Right forelimb (tissue), 1 donor: ENCODE measurements around the gene KIF17.

ENCODE experiments used
- DNase-seq: peaks from one replicate; pipeline ENCODE4 v3.0.0-alpha.2; 2018

Gene KIF17

DNA sequence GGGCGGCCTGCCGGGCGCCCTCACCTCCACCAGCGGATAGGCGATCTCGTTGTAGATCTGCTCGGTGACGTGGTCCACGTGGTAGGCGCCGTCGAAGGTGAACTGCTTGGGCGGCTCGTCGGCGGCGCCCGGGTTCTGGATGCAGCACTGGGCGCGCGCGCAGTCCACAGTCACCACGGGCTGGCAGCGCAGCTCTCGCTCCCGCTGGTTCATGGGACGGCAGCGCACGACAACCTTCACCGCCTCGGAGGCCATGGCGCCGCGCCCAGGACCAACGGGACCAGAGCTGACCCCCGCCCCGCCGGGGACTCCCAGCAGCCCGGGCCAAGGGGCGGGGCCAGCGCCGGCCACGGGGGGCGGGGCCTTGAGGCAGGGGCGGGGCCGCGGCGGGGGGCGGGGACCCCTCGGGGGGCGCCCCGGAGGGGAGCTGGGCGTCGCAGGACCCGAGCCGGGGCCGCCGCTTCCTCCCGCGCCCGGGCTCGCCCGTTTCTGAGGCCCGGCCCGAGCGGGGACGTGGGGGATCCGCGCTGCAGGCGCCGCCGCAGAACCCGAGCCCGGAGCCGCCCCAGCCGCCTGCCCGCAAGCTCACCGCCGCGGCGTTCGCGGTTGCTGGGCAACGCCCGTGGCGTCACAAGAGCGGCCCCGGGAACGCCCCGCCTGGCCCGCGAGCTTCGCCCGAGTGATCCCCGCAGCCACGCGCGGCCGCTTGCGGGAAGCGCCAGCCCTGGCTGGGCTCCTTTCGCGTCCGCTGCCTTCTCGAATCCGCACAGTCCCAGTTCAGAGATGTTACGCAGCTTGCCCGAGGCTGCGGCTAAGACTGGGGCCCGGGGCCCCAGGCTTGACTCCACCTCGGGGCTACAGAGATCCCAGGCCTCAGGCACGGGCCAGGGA lies at the start of gene KIF17:
Gene KIF17, minus strand, starts transcription at position 556 of the 891 bp plus-strand sequence. Its CDS starts 301 bp downstream, at position 255.
- peak; percentile 79 for DNase-seq

- DNase-seq, result no peak
Measured at GRCh38 chr1:20767271-20767670, 49.5 kb upstream of the KIF17 start.

DNA sequence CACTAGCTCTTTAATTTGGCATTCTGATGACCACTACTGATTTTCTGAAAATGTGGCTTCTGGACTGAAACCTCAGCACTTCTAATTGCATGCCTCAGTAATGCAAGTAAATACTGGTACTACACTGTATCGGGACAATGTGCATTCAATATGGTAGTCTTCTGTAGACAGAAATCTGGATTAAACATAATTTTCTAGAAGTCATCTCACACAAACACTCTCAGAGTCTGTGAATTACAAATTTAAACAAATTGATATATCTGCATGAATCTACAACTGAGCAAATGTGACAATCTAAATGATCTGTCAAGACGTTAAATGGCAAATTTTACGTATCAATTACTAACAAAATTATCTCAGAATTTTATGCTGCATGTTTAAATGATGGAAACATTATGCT lies 45.6 kb upstream of the KIF17 start:
- DNase-seq, result no peak

GRCh38 chr1:20760322-20760721 lies 42.5 kb upstream of the KIF17 start:
- DNase-seq, result no peak

- no peak for DNase-seq
Measured at GRCh38 chr1:20753589-20753988, 35.8 kb upstream of the KIF17 start.

DNA sequence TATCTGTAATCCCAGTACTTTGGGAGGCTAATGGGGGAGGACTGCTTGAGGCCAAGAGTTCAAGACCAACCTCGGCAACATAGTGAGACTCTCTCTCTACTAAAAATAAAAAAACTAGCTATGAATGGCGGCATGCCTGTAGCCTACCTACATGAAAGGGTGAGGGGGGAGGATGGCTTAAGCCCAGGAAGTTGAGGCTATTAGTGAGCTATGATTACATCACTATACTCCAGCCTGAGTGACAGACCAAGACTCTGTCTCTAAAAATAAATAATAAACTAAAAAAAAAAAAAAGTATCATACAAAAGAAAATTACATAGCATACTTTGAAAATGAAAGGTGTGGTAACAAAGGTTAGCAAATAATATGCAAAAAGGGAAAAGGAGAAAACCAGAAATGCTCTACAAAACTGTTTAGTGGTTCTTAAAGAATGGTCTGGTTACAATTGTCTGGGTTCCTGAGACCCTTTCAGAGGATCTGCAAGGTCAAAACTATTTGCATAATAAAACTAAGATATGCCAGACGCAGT lies 33.7 kb upstream of the KIF17 start:
- no peak for DNase-seq

DNA sequence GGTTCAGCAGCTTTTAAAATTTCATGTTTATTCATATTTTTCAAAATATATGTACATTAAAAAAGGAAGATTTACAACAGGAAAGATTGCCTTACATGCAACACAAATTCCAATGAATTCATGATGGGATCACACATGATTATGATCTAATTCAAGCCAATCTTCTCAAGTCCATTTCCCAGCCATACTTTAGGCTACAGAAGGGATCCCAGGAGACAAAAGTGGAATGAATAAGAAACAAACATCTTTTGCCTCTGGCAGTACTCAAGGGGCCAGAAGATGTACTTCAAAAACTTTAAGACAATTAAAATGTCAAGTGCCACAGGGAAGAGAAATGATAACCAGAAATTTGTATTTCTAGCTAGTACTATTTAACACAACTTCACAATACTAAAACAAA lies 24.9 kb upstream of the KIF17 start:
- DNase-seq, result no peak

- no peak for DNase-seq
Measured at GRCh38 chr1:20740781-20741180, 23.0 kb upstream of the KIF17 start.

DNA sequence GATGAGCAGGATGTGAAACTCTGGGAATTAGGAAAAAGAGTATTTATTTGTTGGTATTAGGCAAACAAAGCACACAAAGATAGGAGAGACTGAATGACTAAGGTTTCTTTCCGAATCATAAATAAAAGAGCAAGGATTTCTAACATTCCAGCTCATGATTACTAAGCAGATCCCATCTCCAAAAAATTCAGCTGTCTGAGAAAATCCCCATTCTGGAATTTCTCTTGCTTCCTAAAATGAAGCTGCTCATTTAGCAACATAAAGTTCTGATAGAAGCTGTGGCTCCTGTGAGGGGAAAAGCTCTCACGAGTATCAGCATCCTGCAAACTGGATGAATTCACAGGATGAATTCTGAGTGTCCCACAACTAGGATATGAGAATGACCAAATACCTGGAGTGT lies 21.4 kb upstream of the KIF17 start:
- DNase-seq, result no peak

- peak; percentile 34 for DNase-seq
Measured at GRCh38 chr1:20735581-20736111, 17.8 kb upstream of the KIF17 start.

DNA sequence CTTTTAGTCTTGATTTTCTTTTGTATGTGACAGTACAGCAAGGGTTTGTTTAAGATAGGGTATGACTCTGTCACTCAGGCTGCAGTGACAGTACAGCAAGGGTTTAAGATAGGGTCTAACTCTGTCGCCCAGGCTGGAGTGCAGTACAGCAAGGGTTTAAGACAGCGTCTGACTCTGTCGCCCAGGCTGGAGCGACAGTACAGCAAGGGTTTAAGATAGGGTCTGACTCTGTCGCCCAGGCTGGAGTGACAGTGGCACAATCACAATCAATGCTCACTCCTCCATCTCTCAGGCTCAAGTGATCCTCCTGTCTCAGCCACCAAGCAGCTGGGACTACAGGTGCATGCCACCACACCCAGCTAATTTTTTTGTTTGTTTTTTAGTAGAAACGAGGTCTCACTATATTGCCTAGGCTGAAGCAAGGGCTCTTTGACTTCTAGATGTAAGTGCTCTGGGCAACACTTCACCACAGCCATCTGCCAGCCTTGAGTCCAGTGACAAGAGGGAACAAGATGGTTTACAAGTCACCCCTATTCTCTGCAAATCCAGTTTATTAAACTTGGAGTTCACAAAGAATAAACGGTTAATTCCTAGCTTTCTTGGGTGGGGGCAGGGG lies 15.7 kb upstream of the KIF17 start:
- peak; percentile 39 for DNase-seq

- peak; percentile 55 for DNase-seq
Measured at GRCh38 chr1:20732588-20733359, 15.0 kb upstream of the KIF17 start, which contains the start of gene SH2D5. SH2D5 (minus strand) TSS chr1:20732703; CDS start chr1:20728044, 4,659 bp downstream.

DNA sequence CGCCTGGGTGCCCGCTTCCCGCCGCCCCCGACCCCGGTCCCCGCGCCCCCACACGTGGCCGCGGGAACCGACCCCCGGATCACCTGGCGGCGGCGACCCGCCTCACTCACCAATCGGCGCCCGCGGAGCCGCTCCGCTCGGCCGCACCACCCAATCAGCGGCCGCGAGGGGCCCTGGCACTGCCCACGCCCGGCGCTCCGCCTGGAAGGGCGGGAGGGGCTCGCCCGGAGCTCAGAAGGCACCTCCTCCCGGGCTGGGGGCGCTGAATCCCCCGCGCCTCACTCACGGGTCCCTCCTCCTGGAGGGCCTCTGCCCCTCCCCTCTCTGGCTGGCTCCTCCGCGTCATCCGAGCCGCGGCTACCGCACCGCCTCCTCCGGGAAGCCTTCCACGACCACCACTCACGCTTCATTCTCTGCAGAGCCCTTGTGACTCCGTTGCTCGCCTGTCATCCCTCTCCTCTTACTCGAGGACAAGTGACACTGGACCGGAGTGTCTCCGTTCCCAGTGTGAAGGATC lies 14.3 kb upstream of the KIF17 start:
- peak; percentile 56 for DNase-seq

DNA sequence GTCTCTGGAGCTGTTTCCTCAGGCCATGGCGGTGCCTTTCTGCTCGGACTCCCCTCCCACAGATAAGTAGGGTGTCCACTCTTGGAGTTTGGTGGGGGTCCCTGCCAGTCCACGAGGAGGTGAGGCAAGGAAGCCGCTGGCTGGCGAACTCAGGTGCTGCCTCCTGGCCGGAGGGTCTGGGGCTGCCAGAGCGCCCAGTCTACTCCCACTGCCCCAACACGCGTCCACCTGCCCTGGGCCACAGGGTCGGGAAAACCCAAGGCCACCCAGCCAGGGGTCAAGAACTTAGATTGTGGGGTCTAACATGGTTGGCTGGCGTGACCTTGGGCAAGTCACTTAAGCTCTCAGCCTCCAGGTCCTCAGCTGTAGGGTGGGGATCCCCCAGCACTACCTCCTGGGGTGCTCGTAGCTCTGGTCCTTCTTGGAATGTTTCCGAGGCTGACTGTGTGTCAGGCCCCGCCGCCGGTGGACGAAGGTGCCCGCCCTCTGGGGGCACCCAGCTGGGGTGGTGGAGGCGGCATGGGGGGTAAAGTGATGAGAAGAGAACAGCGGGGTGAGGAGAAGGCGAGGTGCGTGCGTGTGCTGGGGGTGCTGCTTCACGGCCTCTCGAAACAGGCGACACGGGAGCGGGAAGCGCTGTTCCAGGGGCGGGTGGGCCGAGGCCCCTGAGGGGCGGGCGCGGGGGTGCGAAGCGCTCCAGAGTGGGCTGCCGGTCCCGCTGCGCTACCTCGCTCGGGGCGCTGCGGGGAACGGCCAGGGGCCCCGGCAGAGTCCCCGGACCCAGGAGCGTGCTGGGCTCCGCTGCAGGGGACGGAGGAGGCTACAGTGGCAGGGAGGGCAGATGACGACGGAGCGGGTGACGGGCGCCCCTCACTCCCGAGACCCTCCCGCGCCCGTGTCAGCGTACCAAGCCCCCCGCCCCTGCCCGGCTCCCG lies 13.5 kb upstream of the KIF17 start:
- peak; percentile 42 for DNase-seq

- DNase-seq, result peak; percentile 30
Measured at GRCh38 chr1:20730690-20731056, 12.9 kb upstream of the KIF17 start.

GRCh38 chr1:20729990-20730689 lies 12.3 kb upstream of the KIF17 start:
- peak; percentile 40 for DNase-seq

- peak; percentile 28 for DNase-seq
Measured at GRCh38 chr1:20729155-20729931, 11.5 kb upstream of the KIF17 start.

DNA sequence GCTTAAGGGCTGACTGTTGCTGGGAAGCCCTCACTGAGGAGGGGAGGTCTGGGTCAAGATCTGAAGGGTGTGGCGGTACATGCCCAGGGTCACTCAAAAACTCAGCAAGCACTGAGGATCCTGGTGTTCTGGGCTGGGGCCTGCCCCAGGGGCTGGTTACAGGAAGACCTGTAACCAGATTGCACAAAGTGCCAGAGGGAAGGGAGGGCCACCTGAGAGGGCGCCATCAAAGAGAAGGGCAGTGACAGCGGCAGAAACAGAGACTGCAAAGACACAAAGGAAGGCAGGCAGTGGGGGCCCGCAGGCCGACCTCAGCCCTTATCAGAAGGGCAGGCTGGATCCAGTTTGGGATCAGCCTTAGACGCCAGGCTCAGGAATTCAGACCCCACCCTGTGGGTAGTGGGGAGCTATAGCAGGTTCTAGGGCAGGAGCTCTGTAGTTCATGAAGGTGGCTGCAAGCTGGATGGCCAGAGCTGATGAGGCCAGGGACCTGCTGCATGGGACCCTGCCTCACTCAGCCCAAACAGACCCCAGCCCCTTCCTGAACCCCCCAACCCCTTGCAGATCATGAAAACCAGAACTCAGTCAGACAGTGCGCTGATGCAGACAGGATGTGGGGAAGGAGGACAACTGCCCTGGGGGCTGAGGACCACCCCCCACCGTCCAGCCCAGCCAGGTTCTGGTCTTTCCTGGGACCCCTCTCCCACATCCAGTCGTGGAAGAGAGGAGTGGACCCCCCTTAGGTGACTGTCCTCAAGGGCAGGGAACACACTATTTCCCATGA lies 10.8 kb upstream of the KIF17 start:
- DNase-seq, result peak; percentile 36

DNA sequence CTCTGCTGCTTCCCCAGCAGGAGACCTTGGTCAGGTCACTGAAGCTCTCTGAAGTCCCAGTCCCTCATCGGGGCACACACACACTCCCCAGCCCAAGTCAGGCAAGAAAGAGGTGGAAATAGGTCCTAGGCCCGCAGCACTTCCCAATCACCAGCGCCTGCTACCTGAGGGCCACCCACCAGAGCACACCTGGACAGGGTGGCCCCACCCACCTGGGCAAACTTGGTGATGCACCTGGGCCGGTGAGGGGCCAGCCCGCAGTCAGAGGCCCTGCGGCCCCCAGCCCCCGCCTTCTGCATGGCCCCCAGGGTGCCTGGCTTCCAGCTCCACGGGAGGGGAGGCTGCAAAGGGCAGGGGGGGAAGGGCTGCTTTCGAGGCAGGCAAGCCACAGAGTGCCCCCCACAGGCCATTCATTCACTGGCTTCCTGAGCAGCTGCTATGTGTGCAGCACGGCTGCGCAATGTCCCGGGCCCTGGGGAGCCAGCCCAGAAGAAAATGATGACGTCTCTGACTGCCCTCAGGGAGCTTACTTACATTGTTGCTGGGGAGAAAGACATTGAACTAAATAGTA lies 10.0 kb upstream of the KIF17 start:
- peak; percentile 37 for DNase-seq
